Retinal pigment epithelial cell (primary cell): ENCODE measurements around the gene MAN1B1.

Experiments
- DNase-seq: peaks from one replicate; pipeline ENCODE4 v3.0.0-alpha.2; 2010; ENCODE audit warnings: low read depth
- H3K4me3 ChIP-seq: 2 replicates; pipeline ENCODE4 v1.5.1; 2011; ENCODE audit warnings: mild to moderate bottlenecking, low read length, control low read depth, moderate library complexity
- CTCF ChIP-seq: conservative IDR thresholded peaks from 2 replicates; pipeline ENCODE4 v1.5.1; 2011; ENCODE audit warnings: low read depth, low read length, control low read depth, inconsistent platforms

MAN1B1 gene

GRCh38 chr9:137078701-137079400, 7.9 kb upstream of the MAN1B1 start:
- H3K4me3 ChIP-seq, result peak overlapping the region; percentile 64
- DNase-seq, result no peak
- no peak for TF ChIP-seq CTCF

- H3K4me3 ChIP-seq, result no peak overlapping the region
- no peak for TF ChIP-seq CTCF
- no peak for DNase-seq
Observed at GRCh38 chr9:137079401-137079787, 7.4 kb upstream of the MAN1B1 start.

- TF ChIP-seq CTCF, result no peak
- H3K4me3 ChIP-seq, result no peak overlapping the region
- DNase-seq, result no peak
Observed at GRCh38 chr9:137080260-137081122, 6.3 kb upstream of the MAN1B1 start.

GRCh38 chr9:137082222-137082924, 4.4 kb upstream of the MAN1B1 start:
- TF ChIP-seq CTCF, result no peak
- no peak overlapping the region for H3K4me3 ChIP-seq
- no peak for DNase-seq

GRCh38 chr9:137082925-137083290, 3.9 kb upstream of the MAN1B1 start:
- TF ChIP-seq CTCF, result no peak
- no peak for DNase-seq
- H3K4me3 ChIP-seq, result no peak overlapping the region

- TF ChIP-seq CTCF, result no peak
- no peak overlapping the region for H3K4me3 ChIP-seq
- DNase-seq, result peak; percentile 92
Observed at GRCh38 chr9:137083394-137084004, 3.3 kb upstream of the MAN1B1 start.
